ENCODE data around the gene CNTNAP2. TPM values are rescaled to one million over a fixed set of nuclear protein-coding genes. Genes with fewer than 3 reads are reported as not detected.

Gene CNTNAP2
- total RNA-seq, 1 donor from 2014 or later, result 5.4 TPM

- no peak for DNase-seq (ENCODE audit: low spot score)
- Mint-ChIP-seq H3K4me3 (ENCODE audit: unreplicated experiment) (no peak overlapping the region), H3K36me3 (ENCODE audit: low read depth, unreplicated experiment) (no peaks in the 10 kb centered on the region), H3K27me3 (ENCODE audit: unreplicated experiment) (peaks cover 2% of the 10 kb centered on the region), H3K9me3 (ENCODE audit: unreplicated experiment) (peaks cover 11% of the 10 kb centered on the region), H3K4me1 (ENCODE audit: unreplicated experiment) (no peaks in the 10 kb centered on the region), H3K27ac (ENCODE audit: unreplicated experiment) (no peak overlapping the region)
- TF ChIP-seq CTCF (IDR thresholded peaks at IDR 0.05; ENCODE audit: unreplicated experiment), result no peak
These were observed 2029.7 kb downstream of the CNTNAP2 start for GRCh38 chr7:148146346-148146745.

GRCh38 chr7:148147438-148147837, 2030.8 kb downstream of the CNTNAP2 start:
- Mint-ChIP-seq H3K4me3 (ENCODE audit: unreplicated experiment) (no peak overlapping the region), H3K9me3 (ENCODE audit: unreplicated experiment) (peaks cover 11% of the 10 kb centered on the region), H3K4me1 (ENCODE audit: unreplicated experiment) (no peaks in the 10 kb centered on the region), H3K36me3 (ENCODE audit: low read depth, unreplicated experiment) (no peaks in the 10 kb centered on the region), H3K27me3 (ENCODE audit: unreplicated experiment) (no peaks in the 10 kb centered on the region), H3K27ac (ENCODE audit: unreplicated experiment) (no peak overlapping the region)
- no peak for DNase-seq (ENCODE audit: low spot score)
- no peak for TF ChIP-seq CTCF (IDR thresholded peaks at IDR 0.05; ENCODE audit: unreplicated experiment)

GRCh38 chr7:148148456-148148855, 2031.9 kb downstream of the CNTNAP2 start:
- H3K9me3 Mint-ChIP-seq (ENCODE audit: unreplicated experiment), result peaks cover 13% of the 10 kb centered on the region
- H3K36me3 Mint-ChIP-seq (ENCODE audit: low read depth, unreplicated experiment), result no peaks in the 10 kb centered on the region
- no peak for TF ChIP-seq CTCF (IDR thresholded peaks at IDR 0.05; ENCODE audit: unreplicated experiment)
- no peak for DNase-seq (ENCODE audit: low spot score)
- H3K27me3 Mint-ChIP-seq (ENCODE audit: unreplicated experiment), result no peaks in the 10 kb centered on the region
- no peak overlapping the region for H3K27ac Mint-ChIP-seq (ENCODE audit: unreplicated experiment)
- H3K4me3 Mint-ChIP-seq (ENCODE audit: unreplicated experiment), result no peak overlapping the region
- H3K4me1 Mint-ChIP-seq (ENCODE audit: unreplicated experiment), result no peaks in the 10 kb centered on the region

GRCh38 chr7:148149730-148150129, 2033.1 kb downstream of the CNTNAP2 start:
- DNase-seq (ENCODE audit: low spot score), result no peak
- H3K4me1 Mint-ChIP-seq (ENCODE audit: unreplicated experiment), result no peaks in the 10 kb centered on the region
- H3K27me3 Mint-ChIP-seq (ENCODE audit: unreplicated experiment), result no peaks in the 10 kb centered on the region
- TF ChIP-seq CTCF (IDR thresholded peaks at IDR 0.05; ENCODE audit: unreplicated experiment), result no peak
- H3K36me3 Mint-ChIP-seq (ENCODE audit: low read depth, unreplicated experiment), result no peaks in the 10 kb centered on the region
- no peak overlapping the region for H3K4me3 Mint-ChIP-seq (ENCODE audit: unreplicated experiment)
- H3K27ac Mint-ChIP-seq (ENCODE audit: unreplicated experiment), result no peak overlapping the region
- H3K9me3 Mint-ChIP-seq (ENCODE audit: unreplicated experiment), result peaks cover 16% of the 10 kb centered on the region

- H3K27me3 Mint-ChIP-seq (ENCODE audit: unreplicated experiment), result no peaks in the 10 kb centered on the region
- H3K27ac Mint-ChIP-seq (ENCODE audit: unreplicated experiment), result no peak overlapping the region
- peaks cover 16% of the 10 kb centered on the region for H3K9me3 Mint-ChIP-seq (ENCODE audit: unreplicated experiment)
- no peak overlapping the region for H3K4me3 Mint-ChIP-seq (ENCODE audit: unreplicated experiment)
- no peak for DNase-seq (ENCODE audit: low spot score)
- no peaks in the 10 kb centered on the region for H3K4me1 Mint-ChIP-seq (ENCODE audit: unreplicated experiment)
- H3K36me3 Mint-ChIP-seq (ENCODE audit: low read depth, unreplicated experiment), result no peaks in the 10 kb centered on the region
- TF ChIP-seq CTCF (IDR thresholded peaks at IDR 0.05; ENCODE audit: unreplicated experiment), result no peak
These were observed 2035.2 kb downstream of the CNTNAP2 start for GRCh38 chr7:148151778-148152177.
